Measurements from ENCODE around the gene SIGLEC1.

DNA sequence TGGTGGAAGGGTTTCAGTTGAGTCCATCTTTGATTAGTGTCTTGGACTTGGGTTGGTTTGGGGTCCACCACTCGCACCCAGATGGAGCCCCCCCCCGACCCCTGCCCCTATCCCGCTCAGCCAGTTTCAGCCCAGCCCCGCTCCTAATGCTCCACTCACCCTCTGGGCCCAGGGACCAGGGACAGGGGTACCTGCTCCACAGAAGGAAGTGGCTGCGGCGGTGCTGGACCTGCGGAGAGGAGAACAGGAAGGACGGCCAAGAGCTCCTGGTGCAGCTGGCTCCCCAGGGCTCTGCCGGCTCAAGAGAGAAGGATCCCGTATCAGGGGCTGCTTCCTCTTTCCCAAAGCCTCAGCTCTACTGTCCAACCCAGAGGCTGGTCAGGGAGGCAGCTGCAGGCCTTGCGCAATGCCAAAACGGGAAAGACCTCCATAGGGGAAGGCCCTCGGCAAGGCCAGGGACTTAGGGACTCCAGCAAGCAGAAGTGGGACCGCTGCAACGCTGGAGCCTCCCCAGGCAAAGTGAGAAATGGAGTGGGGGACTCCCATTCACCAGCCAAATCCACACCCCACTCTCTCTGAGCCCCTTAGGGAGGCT is at the start of gene SIGLEC1:
- no peak for TF ChIP-seq POLR2A (IDR thresholded peaks at IDR 0.05; ENCODE audit: low read length)
- no peak for TF ChIP-seq GATA1 (IDR thresholded peaks at IDR 0.05; ENCODE audit: low read depth, low read length)
